CD14-positive monocyte (primary cell): ENCODE results near the gene GRIP1. TPM values are rescaled to one million over a fixed set of nuclear protein-coding genes. Genes with fewer than 3 reads are reported as not detected.

Experiments used
- DNase-seq, 3 donors: peaks; one replicate each; pipeline ENCODE4 v3.0.0-alpha.2; 2011 to 2022
- H2AFZ ChIP-seq: 2 replicates; pipeline ENCODE4 v1.6.0; 2012; ENCODE audit warnings: mild to moderate bottlenecking, low read depth, low read length, inconsistent platforms; ENCODE audit not compliant: insufficient read depth, poor library complexity, severe bottlenecking
- H3K27ac ChIP-seq, 2 donors: 1 replicate in 1 of 2; 2 replicates in 1 of 2; pipeline ENCODE4 v1.5.1; 2012 to 2013; ENCODE audit warnings: low read length in 2 of 2, control low read depth in 1 of 2, inconsistent platforms in 1 of 2, low read depth in 1 of 2, mild to moderate bottlenecking in 1 of 2
- H3K27me3 ChIP-seq, 2 donors: one replicate each; pipeline versions ENCODE4 v1.6.0 to v1.6.1; 2011 to 2013; ENCODE audit warnings: low read length in 2 of 2; ENCODE audit not compliant: control insufficient read depth in 2 of 2, insufficient read depth in 2 of 2
- H3K36me3 ChIP-seq, 2 donors: replicated peaks in 1 of 2; 1 replicate in 1 of 2; 2 replicates in 1 of 2; pipeline versions ENCODE4 v1.5.1 to v1.6.1; 2012 to 2013; ENCODE audit warnings: low read length in 2 of 2, control low read depth in 1 of 2, inconsistent platforms in 1 of 2, mild to moderate bottlenecking in 1 of 2; ENCODE audit not compliant: insufficient read depth in 2 of 2, control insufficient read depth in 1 of 2
- H3K4me1 ChIP-seq, 2 donors: 1 replicate in 1 of 2; 2 replicates in 1 of 2; pipeline versions ENCODE4 v1.5.1 to v1.6.1; 2012 to 2013; ENCODE audit warnings: low read length in 2 of 2, control low read depth in 1 of 2, inconsistent platforms in 1 of 2, mild to moderate bottlenecking in 1 of 2, moderate library complexity in 1 of 2; ENCODE audit not compliant: insufficient read depth in 2 of 2, control insufficient read depth in 1 of 2
- H3K4me2 ChIP-seq: replicated peaks from 2 replicates; pipeline ENCODE3; 2012; ENCODE audit warnings: low read length, moderate library complexity, mild to moderate bottlenecking; ENCODE audit not compliant: poor library complexity, severe bottlenecking; ENCODE audit errors: extremely low read depth
- H3K4me3 ChIP-seq, 3 experiments: fragments of 200-600 bp in 1 of 3; sonication (generic) in 1 of 3; replicated peaks in 1 of 3; 1 replicate in 2 of 3; 2 replicates in 1 of 3; pipeline ENCODE4 v1.5.1; 2011 to 2013; ENCODE audit warnings: low read length in 3 of 3, mild to moderate bottlenecking in 3 of 3, control low read depth in 2 of 3, low read depth in 2 of 3, inconsistent platforms in 1 of 3, moderate library complexity in 1 of 3
- H3K79me2 ChIP-seq: 2 replicates; pipeline ENCODE4 v1.6.0; 2012; ENCODE audit warnings: mild to moderate bottlenecking, control low read depth, inconsistent platforms, low read length, moderate library complexity; ENCODE audit not compliant: insufficient read depth
- H3K9ac ChIP-seq: 2 replicates; pipeline ENCODE4 v1.6.0; 2017; ENCODE audit warnings: low read length, mild to moderate bottlenecking; ENCODE audit not compliant: insufficient read depth, poor library complexity, severe bottlenecking
- H3K9me3 ChIP-seq, 2 donors: replicated peaks in 1 of 2; 1 replicate in 1 of 2; 2 replicates in 1 of 2; pipeline versions ENCODE4 v1.5.1 to v1.6.1; 2012 to 2013; ENCODE audit warnings: low read length in 2 of 2, control low read depth in 1 of 2; ENCODE audit not compliant: control insufficient read depth in 1 of 2, insufficient read depth in 1 of 2
- H4K20me1 ChIP-seq: 2 replicates; pipeline ENCODE4 v1.6.0; 2012; ENCODE audit warnings: mild to moderate bottlenecking, low read length, control low read depth, moderate library complexity; ENCODE audit not compliant: insufficient read depth
- H3K27ac Mint-ChIP-seq, 7 donors: one replicate each; pipeline ENCODE4 v1.8.0; 2020; ENCODE audit warnings: mild to moderate bottlenecking in 7 of 7, mixed read lengths in 7 of 7, moderate library complexity in 6 of 7, inconsistent platforms in 2 of 7
- H3K27me3 Mint-ChIP-seq, 3 donors: one replicate each; pipeline ENCODE4 v1.8.0; 2021 to 2022; ENCODE audit warnings: low read depth in 3 of 3, mild to moderate bottlenecking in 3 of 3, mixed read lengths in 3 of 3, moderate library complexity in 3 of 3, inconsistent platforms in 1 of 3
- H3K36me3 Mint-ChIP-seq, 2 donors: one replicate each; pipeline ENCODE4 v1.8.0; 2020; ENCODE audit warnings: mixed read lengths in 2 of 2, inconsistent platforms in 1 of 2, mild to moderate bottlenecking in 1 of 2
- H3K4me1 Mint-ChIP-seq: one replicate; pipeline ENCODE4 v1.8.0; 2020; ENCODE audit warnings: mild to moderate bottlenecking, mixed read lengths
- H3K4me3 Mint-ChIP-seq, 2 donors: one replicate each; pipeline ENCODE4 v1.8.0; 2020; ENCODE audit warnings: mild to moderate bottlenecking in 2 of 2, mixed read lengths in 2 of 2, moderate library complexity in 1 of 2
- H3K9me3 Mint-ChIP-seq, 7 donors: one replicate each; pipeline ENCODE4 v1.8.0; 2020 to 2022; ENCODE audit warnings: mixed read lengths in 7 of 7, mild to moderate bottlenecking in 6 of 7, moderate library complexity in 6 of 7, inconsistent platforms in 2 of 7
- CTCF ChIP-seq: fragments of 200-600 bp; IDR thresholded peaks from one replicate; pipeline ENCODE4 v1.8.0; 2022; ENCODE audit warnings: antibody characterized with exemption, mild to moderate bottlenecking
- WGBS: methylation state at CpG from one replicate; pipeline ENCODE4 v1.1.5; 2013; ENCODE audit warnings: missing lambda C conversion rate; ENCODE audit not compliant: insufficient coverage; 5-methylcytosine and 5-hydroxymethylcytosine counted together
- intact Hi-C, 2 donors: fragments of 100-400 bp; cut with micrococcal nuclease; formaldehyde crosslinking; loops; one replicate each; pipeline versions ENCODE4 v1.15.0 to v1.15.1; 2023
- polyA plus RNA-seq, 3 donors: library from polyadenylated mRNA; depleted of rRNA in 1 of 3; unstranded in 2 of 3; stranded (reverse) in 1 of 3; fragments of 300-500 nt in 2 of 3; fragments of >200 nt in 1 of 3; fragmentation: Illumina TruSeq in 2 of 3; gene quantifications; 1 replicate in 2 of 3; 2 replicates in 1 of 3; pipeline ENCODE4 v1.2.3, GENCODE V29; 2012 to 2021

The GRIP1 gene
- polyA plus RNA-seq, 3 donors = 0.21 TPM; not detected in 2

DNA sequence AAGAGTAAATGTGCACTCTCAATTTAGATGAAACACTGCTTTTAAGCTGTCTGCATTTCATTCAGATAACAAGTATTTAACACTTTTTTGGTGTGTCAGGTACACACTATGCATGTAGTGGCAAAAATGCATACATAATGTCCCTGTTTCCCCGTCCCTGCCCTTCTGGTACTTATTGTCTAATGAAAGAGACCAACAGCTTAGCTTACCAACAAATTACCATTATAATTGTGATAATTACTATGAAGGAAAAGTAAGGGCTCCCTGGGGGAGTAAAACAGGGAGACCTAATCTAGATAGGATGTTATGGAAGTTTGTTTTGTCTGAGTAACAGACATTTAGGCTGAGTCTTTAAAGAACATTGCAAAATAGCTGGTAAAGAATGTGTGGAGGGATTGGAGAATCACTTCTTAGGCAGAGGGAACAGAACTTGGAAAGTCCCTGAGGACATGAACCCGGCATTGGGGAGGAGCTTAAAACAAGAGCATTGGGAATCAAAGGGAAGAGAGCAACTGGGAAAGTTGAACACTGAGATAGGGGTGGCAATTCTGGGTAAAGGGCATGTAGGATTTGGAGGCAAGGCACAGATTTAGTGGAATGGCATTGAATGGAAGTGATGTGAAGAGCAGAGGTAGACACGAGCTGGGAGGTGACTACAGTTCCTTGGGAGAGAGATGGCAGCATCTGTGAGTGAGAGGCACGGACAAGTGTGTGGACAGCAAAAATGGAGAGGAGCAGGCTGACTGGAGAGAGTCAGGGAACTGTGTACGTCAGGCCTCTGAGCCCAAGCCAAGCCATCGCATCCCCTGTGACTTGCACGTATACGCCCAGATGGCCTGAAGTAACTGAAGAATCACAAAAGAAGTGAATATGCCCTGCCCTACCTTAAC, 181.6 kb downstream of the GRIP1 start:
- H3K9me3 Mint-ChIP-seq = peaks cover 0 to 2% (median 0%) of the 10 kb centered on the region in 7 donors
- H3K9ac ChIP-seq = no peak overlapping the region
- H3K4me1 Mint-ChIP-seq = no peaks in the 10 kb centered on the region
- no peaks in the 10 kb centered on the region for H3K36me3 Mint-ChIP-seq
- no peaks in the 10 kb centered on the region for H3K27me3 ChIP-seq
- no peaks in the 10 kb centered on the region for H3K9me3 ChIP-seq
- H3K27me3 Mint-ChIP-seq = peaks cover 1 to 3% (median 3%) of the 10 kb centered on the region in 3 donors
- H3K4me2 ChIP-seq = no peak overlapping the region
- H3K79me2 ChIP-seq = no peaks in the 10 kb centered on the region
- no peak overlapping the region for H3K4me3 ChIP-seq
- no peak overlapping the region for H3K27ac Mint-ChIP-seq
- no peak overlapping the region for H3K27ac ChIP-seq
- intact Hi-C loops = no loop called here
- no peaks in the 10 kb centered on the region for H3K4me1 ChIP-seq
- WGBS = 92% methylated on average over 4 of the region's 8 CpGs
- no peaks in the 10 kb centered on the region for H3K36me3 ChIP-seq
- H3K4me3 Mint-ChIP-seq = no peak overlapping the region
- no peak for DNase-seq
- no peak for TF ChIP-seq CTCF
- no peaks in the 10 kb centered on the region for H4K20me1 ChIP-seq
- no peak overlapping the region for H2AFZ ChIP-seq

DNA sequence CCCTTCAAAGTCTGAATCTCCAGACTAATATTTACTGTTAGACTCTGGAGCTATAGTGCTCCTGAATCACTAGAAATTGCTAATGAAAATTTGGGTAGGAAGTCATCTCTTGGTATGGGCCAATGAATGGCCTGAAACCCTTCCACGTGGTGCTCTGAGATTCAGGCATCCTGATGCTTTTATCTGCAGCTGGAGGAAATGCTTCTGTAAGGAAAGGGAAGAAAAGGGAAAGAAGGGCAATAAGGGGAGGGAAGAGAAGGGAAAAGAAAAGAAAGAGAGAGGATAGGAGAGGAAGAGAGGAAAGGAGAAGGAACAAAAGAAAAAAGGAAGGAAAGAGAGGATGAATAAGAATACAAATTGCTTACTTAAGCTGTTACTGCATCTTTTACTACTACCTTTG, 182.3 kb downstream of the GRIP1 start:
- Histone ChIP-seq H3K9me3 (no peaks in the 10 kb centered on the region), H3K79me2 (no peaks in the 10 kb centered on the region), H3K27ac (no peak overlapping the region), H3K4me2 (no peak overlapping the region), H3K9ac (no peak overlapping the region), H3K4me1 (no peaks in the 10 kb centered on the region), H4K20me1 (no peaks in the 10 kb centered on the region), H2AFZ (no peak overlapping the region), H3K27me3 (no peaks in the 10 kb centered on the region), H3K36me3 (no peaks in the 10 kb centered on the region), H3K4me3 (no peak overlapping the region)
- no peak for TF ChIP-seq CTCF
- peaks cover 0 to 2% (median 0%) of the 10 kb centered on the region in 7 donors for H3K9me3 Mint-ChIP-seq
- H3K4me1 Mint-ChIP-seq = no peaks in the 10 kb centered on the region
- peaks cover 1 to 3% (median 3%) of the 10 kb centered on the region in 3 donors for H3K27me3 Mint-ChIP-seq
- no peaks in the 10 kb centered on the region for H3K36me3 Mint-ChIP-seq
- H3K4me3 Mint-ChIP-seq = no peak overlapping the region
- H3K27ac Mint-ChIP-seq = peak overlapping the region in 1 of 7 donors; percentile 4
- WGBS = 33% methylated on average over 1 of the region's 1 CpG
- DNase-seq = no peak
- intact Hi-C loops = no loop called here
